IMR-90 (cell line): ENCODE measurements around the gene FAM204A. TPM values are rescaled to one million over a fixed set of nuclear protein-coding genes. Genes with fewer than 3 reads are reported as not detected.

Experiments
- ATAC-seq: fragments of 200-7000 bp; cut with Tn5 transposase; 2 replicates; pipeline ENCODE4 v1.9.1; 2020; ENCODE audit warnings: low read depth, mild to moderate bottlenecking, moderate library complexity
- Bru-seq: library from RNA; stranded (reverse); fragments of 400-500 nt; gene quantifications from one replicate; lab custom pipeline; 2021; lab: Mats Ljungman, UMichigan
- BruChase-seq, 2 experiments: library from RNA; stranded (reverse); fragments of 400-500 nt; gene quantifications; one replicate each; lab custom pipeline; 2021; lab: Mats Ljungman, UMichigan
- BruUV-seq: library from RNA; stranded (reverse); fragments of 400-500 nt; replicated peaks from 2 replicates; lab custom pipeline; 2021; lab: Mats Ljungman, UMichigan
- CTCF ChIA-PET: fragments of 300-600 bp; formaldehyde crosslinking; extraction: SDS; loops from one replicate; lab custom pipeline; 2021; ENCODE audit warnings: antibody characterized with exemption; lab: Yijun Ruan, JAX
- POLR2A ChIA-PET: fragments of 300-600 bp; sonication (Branson Sonifier 250); formaldehyde crosslinking; loops from one replicate; lab custom pipeline; 2022; ENCODE audit warnings: antibody characterized with exemption; ENCODE audit not compliant: unreplicated experiment; lab: Charles Lee
- DNase-seq: peaks from one replicate; pipeline ENCODE4 v3.0.0; 2013
- H2AFZ ChIP-seq: replicated peaks from 2 replicates; pipeline ENCODE3; 2013; ENCODE audit warnings: low read length, mild to moderate bottlenecking; ENCODE audit not compliant: poor library complexity
- H2AK5ac ChIP-seq: 2 replicates; pipeline ENCODE4 v1.6.1; 2013; ENCODE audit warnings: low read depth, low read length, inconsistent platforms
- H2AK9ac ChIP-seq: replicated peaks from 2 replicates; pipeline ENCODE3; 2013; ENCODE audit warnings: mild to moderate bottlenecking, low read depth, low read length, moderate library complexity; ENCODE audit not compliant: poor library complexity
- H2BK120ac ChIP-seq: 2 replicates; pipeline ENCODE4 v1.6.1; 2013; ENCODE audit warnings: low read depth, low read length, inconsistent platforms
- H2BK15ac ChIP-seq: 3 replicates; pipeline ENCODE4 v1.6.1; 2013; ENCODE audit warnings: low read depth, low read length, inconsistent platforms
- H2BK20ac ChIP-seq: 2 replicates; pipeline ENCODE4 v1.6.1; 2013; ENCODE audit warnings: low read depth, mild to moderate bottlenecking, inconsistent platforms, low read length, moderate library complexity
- H2BK5ac ChIP-seq: 2 replicates; pipeline ENCODE4 v1.6.1; 2013; ENCODE audit warnings: mild to moderate bottlenecking, low read depth, low read length, inconsistent platforms; ENCODE audit not compliant: poor library complexity, severe bottlenecking
- H3K14ac ChIP-seq: replicated peaks from 2 replicates; pipeline ENCODE4 v1.6.1; 2013; ENCODE audit warnings: low read depth, low read length, inconsistent platforms
- H3K18ac ChIP-seq: 2 replicates; pipeline ENCODE4 v1.6.1; 2013; ENCODE audit warnings: low read depth, low read length, control low read depth
- H3K23ac ChIP-seq: 2 replicates; pipeline ENCODE4 v1.6.1; 2013; ENCODE audit warnings: low read depth, low read length, inconsistent platforms
- H3K27ac ChIP-seq: 2 replicates; pipeline ENCODE4 v1.5.1; 2013; ENCODE audit warnings: mild to moderate bottlenecking, control low read depth, low read length; ENCODE audit not compliant: insufficient read depth
- H3K27me3 ChIP-seq: 2 replicates; pipeline ENCODE4 v1.6.1; 2013; ENCODE audit warnings: low read length; ENCODE audit not compliant: control insufficient read depth, insufficient read depth
- H3K36me3 ChIP-seq: 2 replicates; pipeline ENCODE4 v1.6.1; 2013; ENCODE audit warnings: low read length, mixed read lengths; ENCODE audit not compliant: control insufficient read depth, insufficient read depth
- H3K4ac ChIP-seq: 2 replicates; pipeline ENCODE4 v1.6.1; 2013; ENCODE audit warnings: low read depth, low read length, inconsistent platforms
- H3K4me1 ChIP-seq: 2 replicates; pipeline ENCODE4 v1.6.1; 2013; ENCODE audit warnings: low read length, mixed read lengths; ENCODE audit not compliant: control insufficient read depth, insufficient read depth
- H3K4me2 ChIP-seq: 2 replicates; pipeline ENCODE4 v1.6.1; 2013; ENCODE audit warnings: low read depth, mild to moderate bottlenecking, control low read depth, low read length, moderate library complexity
- H3K4me3 ChIP-seq: 2 replicates; pipeline ENCODE4 v1.5.1; 2013; ENCODE audit warnings: low read depth, mild to moderate bottlenecking, control low read depth, low read length, moderate library complexity; ENCODE audit not compliant: insufficient read depth
- H3K56ac ChIP-seq: 2 replicates; pipeline ENCODE4 v1.6.1; 2013; ENCODE audit warnings: low read length, inconsistent platforms; ENCODE audit not compliant: insufficient read depth; ENCODE audit errors: extremely low read depth
- H3K79me1 ChIP-seq, 2 experiments: 2 replicates each; pipeline ENCODE4 v1.6.1; 2013; ENCODE audit warnings: low read length in 2 of 2, inconsistent platforms in 1 of 2, low read depth in 1 of 2
- H3K9ac ChIP-seq: 2 replicates; pipeline ENCODE4 v1.6.1; 2013; ENCODE audit warnings: low read depth, low read length, control low read depth
- H3K9me1 ChIP-seq: 2 replicates; pipeline ENCODE4 v1.6.1; 2013; ENCODE audit warnings: low read length, inconsistent platforms; ENCODE audit not compliant: insufficient read depth
- H3K9me3 ChIP-seq: 2 replicates; pipeline ENCODE4 v1.6.1; 2013; ENCODE audit warnings: low read length; ENCODE audit not compliant: control insufficient read depth, insufficient read depth
- H4K20me1 ChIP-seq: 2 replicates; pipeline ENCODE4 v1.6.1; 2013; ENCODE audit warnings: low read length, inconsistent platforms; ENCODE audit not compliant: insufficient read depth
- H4K5ac ChIP-seq: 2 replicates; pipeline ENCODE4 v1.6.1; 2013; ENCODE audit warnings: mild to moderate bottlenecking, low read depth, low read length, control low read depth
- H4K8ac ChIP-seq, 2 experiments: 2 replicates each; pipeline ENCODE4 v1.6.1; 2013; ENCODE audit warnings: low read depth in 2 of 2, low read length in 2 of 2, control low read depth in 1 of 2, inconsistent platforms in 1 of 2
- H4K91ac ChIP-seq: 2 replicates; pipeline ENCODE4 v1.6.1; 2013; ENCODE audit warnings: low read depth, low read length, inconsistent platforms; ENCODE audit not compliant: insufficient read depth
- BHLHE40 ChIP-seq: fragments of 150-350 bp; IDR thresholded peaks from 2 replicates; pipeline ENCODE4 v1.6.1; 2016; ENCODE audit warnings: mild to moderate bottlenecking, low read depth, low read length
- CEBPB ChIP-seq: IDR thresholded peaks from 2 replicates; pipeline ENCODE4 v1.6.1; 2012; ENCODE audit warnings: low read depth, low read length, improper control_type of control experiment
- CHD1 ChIP-seq: IDR thresholded peaks from 2 replicates; pipeline ENCODE4 v1.6.1; 2012; ENCODE audit warnings: low read depth, low read length, improper control_type of control experiment
- CTCF ChIP-seq: conservative IDR thresholded peaks from 2 replicates; pipeline ENCODE4 v1.5.1; 2012; ENCODE audit warnings: mild to moderate bottlenecking, low read depth, low read length, improper control_type of control experiment
- ELK1 ChIP-seq: fragments of 150-350 bp; IDR thresholded peaks from 2 replicates; pipeline ENCODE4 v1.6.1; 2016; ENCODE audit warnings: low read depth, mild to moderate bottlenecking, low read length, moderate library complexity, borderline replicate concordance
- FOS ChIP-seq: fragments of 150-350 bp; IDR thresholded peaks from 2 replicates; pipeline ENCODE4 v1.6.1; 2016; ENCODE audit warnings: low read depth, low read length
- MAZ ChIP-seq: IDR thresholded peaks from 2 replicates; pipeline ENCODE4 v1.6.1; 2012; ENCODE audit warnings: low read depth, mild to moderate bottlenecking, low read length, improper control_type of control experiment, moderate library complexity, borderline replicate concordance
- MXI1 ChIP-seq: IDR thresholded peaks from 2 replicates; pipeline ENCODE4 v1.6.1; 2012; ENCODE audit warnings: low read depth, mild to moderate bottlenecking, low read length, moderate library complexity, borderline replicate concordance
- NFE2L2 ChIP-seq: fragments of 150-350 bp; IDR thresholded peaks from 2 replicates; pipeline ENCODE4 v1.6.1; 2016; ENCODE audit warnings: low read depth, mild to moderate bottlenecking, low read length
- POLR2A ChIP-seq: IDR thresholded peaks from 2 replicates; pipeline ENCODE4 v1.6.1; 2012; ENCODE audit warnings: mild to moderate bottlenecking, low read depth, low read length
- RCOR1 ChIP-seq: IDR thresholded peaks from 2 replicates; pipeline ENCODE4 v1.6.1; 2012; ENCODE audit warnings: mild to moderate bottlenecking, low read length, improper control_type of control experiment; ENCODE audit not compliant: insufficient replicate concordance
- SMC3 ChIP-seq: fragments of 150-350 bp; IDR thresholded peaks from 2 replicates; pipeline ENCODE4 v1.6.1; 2016; ENCODE audit warnings: low read depth, mild to moderate bottlenecking, antibody characterized with exemption, low read length, moderate library complexity
- WGBS, 2 experiments: methylation state at CpG; one replicate each; pipeline versions ENCODE4 v1.1.5 to v1.1.7; 2013; ENCODE audit warnings: missing lambda C conversion rate in 2 of 2; ENCODE audit not compliant: insufficient read length in 1 of 2; ENCODE audit errors: extremely low coverage in 2 of 2; 5-methylcytosine and 5-hydroxymethylcytosine counted together
- dilution Hi-C: fragments of 300-500 bp; cut with HindIII; formaldehyde crosslinking; loops from one replicate; pipeline ENCODE4 v1.14.3; 2018; ENCODE audit warnings: low sequenced_read_pairs; ENCODE audit not compliant: unreplicated experiment
- in situ Hi-C: fragments of 300-500 bp; cut with MboI; formaldehyde crosslinking; loops from 3 replicates; pipeline ENCODE4 v1.14.3; 2019; ENCODE audit warnings: low sequenced_read_pairs, inconsistent platforms, mixed read lengths
- intact Hi-C: fragments of 100-400 bp; cut with micrococcal nuclease; formaldehyde crosslinking; loops from 2 replicates; pipeline ENCODE4 v1.10.0; 2022
- long read RNA-seq: library from polyadenylated mRNA; unstranded; transcript quantifications from one replicate; pipeline ENCODE4 v2.0.0, GENCODE V29; 2021; ENCODE audit not compliant: unreplicated experiment
- polyA plus RNA-seq, 3 experiments: library from polyadenylated mRNA; depleted of rRNA; stranded (reverse); fragments of >200 nt; gene quantifications; 2 replicates each; pipeline ENCODE4 v1.2.3, GENCODE V29; 2012; ENCODE audit warnings: low replicate concordance in 1 of 3
- total RNA-seq: library from RNA; depleted of rRNA; stranded (reverse); fragments of >200 nt; gene quantifications from 2 replicates; pipeline ENCODE4 v1.2.3, GENCODE V29; 2012; rRNA removed

FAM204A gene
- 50.5 and 54.3 TPM in 2 replicates for total RNA-seq
- polyA plus RNA-seq (2012; rRNA removed): 19.2 and 23.6 TPM in 2 replicates
- polyA plus RNA-seq (2012; cell fraction: cytosol; rRNA removed): 7.8 and 14.2 TPM in 2 replicates
- polyA plus RNA-seq (2012; cell fraction: nucleus; rRNA removed; ENCODE audit: low replicate concordance): 4.0 and 8.0 TPM in 2 replicates
- percentile 74 among the genes with signal in this experiment for Bru-seq, nascent RNA
- BruChase-seq, experiment 1, labeled RNA remaining after a 6-hour chase: percentile 61 among the genes with signal in this experiment
- percentile 67 among the genes with signal in this experiment for BruChase-seq, experiment 2, labeled RNA remaining after a 2-hour chase
- long read RNA-seq, full-length matches to known transcripts: 17 of 26 reads
- long read RNA-seq, partial matches to known transcripts: 3 of 26 reads
- long read RNA-seq, other reads (novel, unspliced or antisense): 6 of 26 reads

GRCh38 chr10:118341791-118342637, at the start of gene FAM204A:
Gene FAM204A, minus strand, starts transcription at chr10:118342324. Its CDS starts 5,909 bp downstream, at chr10:118336415.
- intact Hi-C loops (loop anchor here (1.0 kb wide), 3 partner anchors 81 to 846 kb away; no protein-coding TSS in a partner anchor), dilution Hi-C loops (no loop called here), in situ Hi-C loops (no loop called here)
- ATAC-seq (peak; percentile 99), DNase-seq (peak; percentile 90)
- Histone ChIP-seq H3K27me3 (no peaks in the 10 kb centered on the region), H3K9ac (peak within 1 kb of the TSS; percentile 79), H2BK20ac (no peak within 1 kb of the TSS), H3K18ac (peak within 1 kb of the TSS; percentile 59; the same call in 1 of the 2 replicates), H3K36me3 (peaks cover 1% of the 10 kb centered on the region; the same call in 1 of the 2 replicates), H3K9me3 (no peaks in the 10 kb centered on the region), H3K4me3 (peak within 1 kb of the TSS; percentile 90), H4K91ac (peak within 1 kb of the TSS; percentile 82; the same call in 1 of the 2 replicates), H3K4ac (peak within 1 kb of the TSS; percentile 68), H3K27ac (peak within 1 kb of the TSS; percentile 57), H4K20me1 (no peaks in the 10 kb centered on the region), H2BK5ac (peak within 1 kb of the TSS; percentile 41), H3K79me1 (peaks cover 8 to 14% of the 10 kb centered on the region in 2 experiments), H3K9me1 (no peaks in the 10 kb centered on the region), H3K56ac (peak within 1 kb of the TSS; percentile 68), H2AK9ac (peak within 1 kb of the TSS; percentile 21), H2BK15ac (no peak within 1 kb of the TSS), H4K8ac (peak within 1 kb of the TSS; percentile 84 to 94), H3K14ac (peak within 1 kb of the TSS; percentile 35), H2AK5ac (peak within 1 kb of the TSS; percentile 35; the same call in 1 of the 2 replicates), H3K4me2 (peak within 1 kb of the TSS; percentile 91), H2AFZ (peak within 1 kb of the TSS; percentile 93), H4K5ac (peak within 1 kb of the TSS; percentile 80), H2BK120ac (no peak within 1 kb of the TSS), H3K4me1 (no peaks in the 10 kb centered on the region), H3K23ac (0 out of 2 replicates have a peak within 1 kb of the TSS, but pooled peaks have one; percentile 11)
- BruUV-seq: no TSS peak
- CTCF ChIA-PET: no interaction called here
- WGBS, 2 experiments: 0% methylated on average over 9 of the region's 45 CpGs; no CpG with 5 or more reads in 1 of the 2 experiments
- POLR2A ChIA-PET: no interaction called here
- TF ChIP-seq RCOR1 (no peak), MXI1 (peak; percentile 69; the same call in 1 of the 2 replicates), POLR2A (peak; percentile 56), SMC3 (no peak), FOS (peak; percentile 46; the same call in 1 of the 2 replicates), NFE2L2 (no peak), CHD1 (no peak), BHLHE40 (no peak), ELK1 (no peak), CEBPB (no peak), MAZ (no peak), CTCF (no peak)
